Right kidney (tissue), 9 donors: ENCODE results near the gene CLPSL1.
"Not testable (repeated sequence)": the region's sequence is repeated elsewhere in the genome, so short reads cannot be mapped to it uniquely, and the experiment has no call there.

Experiments
- DNase-seq: peaks from one replicate; pipeline ENCODE4 v3.0.0-alpha.2; 2016
- long read RNA-seq, 8 donors: transcript quantifications; one replicate each; lab custom pipeline, GENCODE V29; 2026

CLPSL1 gene
- long read RNA-seq, donor 1 = 0 reads
- long read RNA-seq, donor 2 = 0 reads
- long read RNA-seq, donor 3 = 0 reads
- long read RNA-seq, donor 4 = 0 reads
- long read RNA-seq, donor 5 = 0 reads
- long read RNA-seq, donor 6 = 0 reads
- long read RNA-seq, donor 7 = 0 reads
- long read RNA-seq, donor 8 = 0 reads

DNA sequence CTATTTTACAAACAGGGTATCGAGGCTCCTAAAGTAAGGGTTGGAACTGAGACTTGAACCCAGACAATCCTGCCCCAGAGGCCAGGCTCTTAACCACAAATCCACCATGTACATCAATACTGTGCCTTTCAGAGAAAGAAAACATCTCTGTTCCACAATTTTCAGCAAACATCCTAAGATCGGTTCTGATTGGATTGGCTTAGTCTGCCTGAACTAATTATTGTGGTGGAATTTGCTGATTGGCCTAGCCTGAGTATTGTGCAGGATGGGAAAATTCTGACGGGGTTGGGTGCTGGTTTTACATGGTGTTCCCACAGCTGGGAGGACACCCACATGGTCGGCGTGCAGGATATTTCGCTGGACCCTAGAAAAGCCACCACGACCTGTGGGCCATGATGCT, at the start of gene CLPSL1:
Gene CLPSL1 (plus strand): TSS at position 301 of the 400 bp plus-strand sequence. CDS start 92 bp downstream, at position 393.
- DNase-seq = no peak

- DNase-seq = no peak
Observed at GRCh38 chr6:35731414-35731735, 49.4 kb upstream of the CLPSL1 start.

- peak; percentile 98 for DNase-seq
Observed at GRCh38 chr6:35731736-35732532, 48.9 kb upstream of the CLPSL1 start.

GRCh38 chr6:35733633-35734032, 47.2 kb upstream of the CLPSL1 start:
- no peak for DNase-seq

- DNase-seq = not testable (repeated sequence)
Observed at GRCh38 chr6:35734319-35734718, 46.5 kb upstream of the CLPSL1 start.

- DNase-seq = no peak
Observed at GRCh38 chr6:35735452-35735851, 45.4 kb upstream of the CLPSL1 start.

DNA sequence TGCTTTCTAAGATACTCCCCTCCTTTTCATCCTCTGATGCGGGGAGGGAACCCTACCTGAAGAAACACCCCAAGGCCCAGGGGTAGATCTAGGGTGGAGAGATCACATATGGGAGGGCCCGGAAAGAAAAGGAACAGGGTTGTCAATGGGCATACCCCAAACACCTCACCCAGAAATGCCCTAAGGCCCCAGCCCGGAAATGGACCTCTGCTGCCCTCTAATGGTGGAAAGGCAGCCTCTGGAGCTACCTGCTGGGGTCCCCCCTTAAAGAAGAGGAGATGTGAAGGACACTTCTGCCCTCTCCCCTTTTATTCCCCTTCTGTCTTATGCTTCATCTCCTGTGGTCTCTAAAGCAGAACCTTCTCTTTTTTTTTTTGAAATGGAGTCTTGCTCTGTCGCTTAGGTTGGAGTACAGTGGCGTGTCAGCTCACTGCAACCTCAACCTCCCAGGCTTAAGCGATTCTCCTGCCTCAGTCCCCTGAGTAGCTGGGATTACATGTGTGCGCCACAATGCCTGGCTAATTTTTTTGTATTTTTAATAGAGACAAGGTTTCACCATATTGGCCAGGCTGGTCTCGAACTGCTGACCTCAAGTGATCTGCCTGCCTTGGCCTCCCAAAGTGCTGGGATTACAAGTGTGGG, 44.4 kb upstream of the CLPSL1 start:
- DNase-seq = peak; percentile 50

- peak; percentile 32 for DNase-seq
Observed at GRCh38 chr6:35736982-35737412, 43.8 kb upstream of the CLPSL1 start, which contains the start of gene ARMC12. Gene ARMC12, plus strand, starts transcription at chr6:35737032. Its CDS starts 77 bp downstream, at chr6:35737109.

DNA sequence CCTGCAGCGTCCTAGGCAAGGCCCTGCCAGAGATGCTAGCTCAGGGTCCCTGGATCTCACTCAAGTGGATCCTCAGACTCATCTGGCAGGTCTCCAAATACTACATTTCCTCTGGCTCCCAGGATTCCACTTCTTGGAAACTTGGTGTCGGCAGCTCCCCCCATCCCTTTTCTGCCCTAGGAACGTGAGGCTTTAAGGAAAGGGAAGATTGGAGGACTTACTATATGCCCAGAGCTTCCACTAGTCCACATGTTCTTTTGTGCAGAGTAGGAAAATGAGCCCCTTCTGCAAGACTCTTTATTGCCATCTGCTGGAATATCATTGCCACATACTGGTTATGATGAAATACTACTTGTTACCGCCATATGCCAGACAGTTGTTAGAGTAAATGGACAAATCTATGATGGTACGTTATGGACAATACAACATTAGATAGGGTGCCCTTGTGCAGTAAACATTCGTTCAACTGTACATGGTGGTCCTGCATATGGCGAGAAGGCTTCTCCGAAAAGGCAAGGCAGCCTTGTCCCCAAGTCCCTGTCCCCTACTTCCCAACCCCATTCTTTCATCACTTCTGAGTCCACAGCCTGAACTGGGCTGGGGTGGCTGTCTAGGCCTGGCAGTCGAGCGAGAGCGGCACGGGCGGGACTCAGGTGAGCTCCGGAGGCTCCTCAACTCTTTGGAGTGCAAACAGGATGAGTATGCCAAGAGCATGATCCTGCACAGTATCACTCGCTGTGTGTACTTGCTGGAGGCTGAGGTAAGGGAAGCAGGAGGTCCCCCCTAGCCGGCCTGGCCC, 43.2 kb upstream of the CLPSL1 start:
- peak; percentile 64 for DNase-seq

GRCh38 chr6:35739645-35740524, 40.9 kb upstream of the CLPSL1 start:
- no peak for DNase-seq

GRCh38 chr6:35742842-35743241, 38.0 kb upstream of the CLPSL1 start:
- no peak for DNase-seq

- no peak for DNase-seq
Observed at GRCh38 chr6:35745509-35745908, 35.3 kb upstream of the CLPSL1 start.

DNA sequence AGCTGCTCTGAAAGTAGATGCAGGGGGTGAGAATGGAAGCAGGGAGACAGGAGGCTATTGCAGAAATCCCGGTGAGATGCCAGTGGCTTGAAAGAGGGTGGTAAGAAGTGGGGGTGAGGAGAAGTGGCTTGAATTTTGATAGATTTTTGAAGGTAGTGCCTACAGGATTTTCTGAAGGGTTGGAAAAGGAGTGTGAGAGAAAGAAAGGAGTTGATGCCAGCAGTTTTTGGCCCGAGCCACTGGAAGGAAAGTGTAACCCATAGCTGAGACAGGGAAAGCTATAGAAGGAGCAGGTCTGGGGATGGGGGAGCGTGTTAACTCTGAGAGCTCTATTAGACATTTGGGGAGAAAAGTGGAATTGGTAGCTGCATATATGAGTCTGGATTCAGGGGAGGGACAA, 34.3 kb upstream of the CLPSL1 start:
- no peak for DNase-seq

DNA sequence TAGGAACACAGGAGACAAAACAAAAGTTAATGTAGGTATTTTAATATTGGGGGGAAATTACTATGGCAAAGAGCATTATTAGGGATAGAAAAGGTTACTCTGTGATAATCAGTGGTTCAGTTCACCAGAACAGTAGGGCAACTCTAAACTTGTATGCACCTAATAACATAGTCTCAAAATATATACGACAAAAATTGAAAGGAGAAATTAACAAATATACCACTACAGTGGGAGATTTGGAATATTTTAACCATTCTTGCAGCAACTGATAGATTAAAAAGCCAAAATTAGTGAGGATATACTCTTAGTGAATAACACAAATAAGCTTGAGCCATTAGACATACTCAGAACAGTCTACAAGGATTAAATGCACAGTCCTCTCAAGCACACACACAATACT, 32.9 kb upstream of the CLPSL1 start:
- no peak for DNase-seq

GRCh38 chr6:35750557-35750956, 30.3 kb upstream of the CLPSL1 start:
- DNase-seq = no peak

- DNase-seq = no peak
Observed at GRCh38 chr6:35751594-35751993, 29.2 kb upstream of the CLPSL1 start.

DNA sequence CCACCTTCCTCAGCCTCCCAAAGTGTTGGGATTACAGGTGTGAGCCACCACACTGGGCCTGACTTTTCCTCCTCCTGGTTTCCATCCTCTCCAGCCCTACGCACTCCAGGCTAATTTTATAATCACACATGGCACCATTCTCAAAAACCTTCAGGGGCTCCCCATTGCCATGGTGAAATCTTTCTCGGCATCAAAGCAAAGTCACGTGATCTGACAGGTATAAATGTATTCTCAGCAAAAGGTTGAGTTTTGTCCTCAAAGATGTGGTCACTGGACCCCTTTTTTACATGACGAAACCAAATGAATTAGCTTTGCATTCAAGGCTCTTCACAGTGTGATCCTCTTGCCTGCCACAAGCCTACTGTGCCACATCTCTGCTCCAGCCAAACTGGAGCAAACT, 28.5 kb upstream of the CLPSL1 start:
- no peak for DNase-seq

DNA sequence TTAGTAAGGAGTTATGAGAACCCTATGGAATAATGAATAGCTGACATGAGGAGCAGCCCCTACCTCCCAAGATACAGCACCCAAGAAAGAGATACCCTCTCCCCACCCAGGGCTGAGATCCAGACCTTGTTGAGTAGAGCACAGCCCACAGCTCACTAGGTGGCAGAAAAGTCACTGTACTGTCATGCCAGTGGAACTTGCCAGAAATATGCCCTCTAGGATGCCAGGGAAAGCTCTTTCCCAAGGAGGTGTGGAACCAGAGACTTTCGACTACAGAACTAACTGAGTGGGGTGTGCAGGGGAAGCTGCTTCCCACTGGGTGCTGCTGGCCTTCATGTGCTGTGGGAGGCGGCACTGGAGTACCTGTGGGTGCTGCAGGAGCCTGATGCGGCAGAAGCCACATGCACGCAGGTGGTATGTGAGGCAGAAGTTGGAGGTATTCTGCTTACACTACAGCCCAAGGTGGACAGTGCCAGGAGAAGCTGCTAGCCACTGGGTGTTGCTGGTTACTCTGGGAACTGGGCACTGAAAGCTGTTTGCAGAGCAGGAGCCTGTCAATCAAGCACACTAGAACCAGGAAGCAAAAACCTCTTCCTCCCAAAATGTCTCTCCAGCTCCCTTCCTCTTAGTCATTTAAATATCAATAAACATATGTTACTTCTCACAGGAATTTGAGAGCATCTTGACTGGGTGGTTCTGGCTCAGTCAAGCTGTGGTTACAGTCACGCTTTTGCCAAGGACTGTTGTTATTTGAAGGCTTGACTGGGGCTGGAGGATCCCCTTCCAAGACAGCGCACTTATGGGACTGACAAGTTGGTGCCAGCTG, 26.2 kb upstream of the CLPSL1 start:
- DNase-seq = no peak

- no peak for DNase-seq
Observed at GRCh38 chr6:35755278-35755924, 25.4 kb upstream of the CLPSL1 start.

DNA sequence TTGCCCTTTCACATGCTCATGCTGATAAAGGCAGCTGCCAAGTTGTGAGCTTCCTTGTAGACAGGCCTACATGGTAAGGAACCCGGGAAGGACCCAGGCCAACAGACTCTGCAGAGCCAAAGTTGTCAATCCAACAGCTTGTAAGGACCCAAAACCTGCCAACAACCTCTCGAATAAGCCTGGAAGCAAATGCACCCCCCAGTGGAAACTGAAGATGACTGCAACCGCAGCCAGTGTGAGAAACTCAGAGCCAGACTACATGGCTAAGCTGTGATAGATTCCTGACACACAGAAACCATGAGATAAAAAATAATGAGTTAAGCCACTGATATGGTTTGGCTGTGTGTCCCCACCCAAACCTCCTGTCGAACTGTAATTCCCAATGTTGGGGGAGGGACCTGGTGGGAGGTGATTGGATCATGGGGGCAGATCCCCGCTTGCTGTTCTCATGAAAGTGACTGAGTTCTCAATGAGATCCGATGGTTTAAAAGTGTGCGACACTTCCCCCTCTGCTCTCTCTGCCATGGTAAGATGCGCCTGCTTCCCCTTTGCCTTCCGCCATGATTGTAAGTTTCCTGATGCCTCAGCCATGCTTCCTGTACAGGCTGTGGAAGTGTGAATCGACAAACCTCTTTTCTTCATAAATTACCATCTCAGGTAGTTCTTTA, 23.2 kb upstream of the CLPSL1 start:
- DNase-seq = no peak
